PFSK-1 (cell line): ENCODE results near the gene IGF1R.

ENCODE experiments used
- POLR2AphosphoS5 ChIP-seq: IDR thresholded peaks from 2 replicates; pipeline ENCODE4 v1.6.1; 2012; ENCODE audit warnings: low read depth, mild to moderate bottlenecking, control low read depth, low read length, moderate library complexity
- SIN3A ChIP-seq: IDR thresholded peaks from 2 replicates; pipeline ENCODE4 v1.6.1; 2012; ENCODE audit warnings: mild to moderate bottlenecking, low read length, moderate library complexity, borderline replicate concordance; ENCODE audit not compliant: insufficient read depth
- TAF1 ChIP-seq: IDR thresholded peaks from 2 replicates; pipeline ENCODE4 v1.6.1; 2012; ENCODE audit warnings: low read length, control low read depth, borderline replicate concordance; ENCODE audit not compliant: insufficient read depth
- TF ChIP-seq, protein P1 (sequence below), 2 experiments: IDR thresholded peaks; 2 replicates each; pipeline versions ENCODE4 v1.6.1 to v1.8.0; 2011 to 2012; ENCODE audit warnings: low read depth in 2 of 2, low read length in 2 of 2, control low read depth in 1 of 2, inconsistent platforms in 1 of 2, mild to moderate bottlenecking in 1 of 2, moderate library complexity in 1 of 2; ENCODE audit not compliant: insufficient read depth in 1 of 2

DNA sequence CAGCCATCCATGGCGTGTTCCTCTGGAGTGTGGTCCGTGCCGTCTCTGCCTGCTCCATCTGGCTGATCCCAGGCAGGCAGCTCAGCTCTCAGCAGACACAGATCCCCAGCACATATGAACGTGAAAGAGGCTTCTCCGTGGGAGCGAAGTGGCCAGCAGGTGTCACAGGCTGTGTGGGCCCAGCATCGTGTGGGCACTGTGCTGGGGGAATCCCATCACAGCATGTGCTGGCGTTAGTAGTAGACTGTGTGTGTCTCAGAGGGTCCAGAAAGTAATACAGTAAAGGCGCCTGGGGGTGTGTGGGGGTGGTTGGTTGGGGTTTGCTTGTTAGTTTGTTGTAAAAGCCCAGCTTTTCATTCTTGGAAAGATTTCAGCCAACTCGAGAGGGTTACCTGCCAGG lies 147.6 kb downstream of the IGF1R start:
- no peak for TF ChIP-seq POLR2AphosphoS5
- TF ChIP-seq TAF1 = no peak
- TF ChIP-seq, protein P1, sequence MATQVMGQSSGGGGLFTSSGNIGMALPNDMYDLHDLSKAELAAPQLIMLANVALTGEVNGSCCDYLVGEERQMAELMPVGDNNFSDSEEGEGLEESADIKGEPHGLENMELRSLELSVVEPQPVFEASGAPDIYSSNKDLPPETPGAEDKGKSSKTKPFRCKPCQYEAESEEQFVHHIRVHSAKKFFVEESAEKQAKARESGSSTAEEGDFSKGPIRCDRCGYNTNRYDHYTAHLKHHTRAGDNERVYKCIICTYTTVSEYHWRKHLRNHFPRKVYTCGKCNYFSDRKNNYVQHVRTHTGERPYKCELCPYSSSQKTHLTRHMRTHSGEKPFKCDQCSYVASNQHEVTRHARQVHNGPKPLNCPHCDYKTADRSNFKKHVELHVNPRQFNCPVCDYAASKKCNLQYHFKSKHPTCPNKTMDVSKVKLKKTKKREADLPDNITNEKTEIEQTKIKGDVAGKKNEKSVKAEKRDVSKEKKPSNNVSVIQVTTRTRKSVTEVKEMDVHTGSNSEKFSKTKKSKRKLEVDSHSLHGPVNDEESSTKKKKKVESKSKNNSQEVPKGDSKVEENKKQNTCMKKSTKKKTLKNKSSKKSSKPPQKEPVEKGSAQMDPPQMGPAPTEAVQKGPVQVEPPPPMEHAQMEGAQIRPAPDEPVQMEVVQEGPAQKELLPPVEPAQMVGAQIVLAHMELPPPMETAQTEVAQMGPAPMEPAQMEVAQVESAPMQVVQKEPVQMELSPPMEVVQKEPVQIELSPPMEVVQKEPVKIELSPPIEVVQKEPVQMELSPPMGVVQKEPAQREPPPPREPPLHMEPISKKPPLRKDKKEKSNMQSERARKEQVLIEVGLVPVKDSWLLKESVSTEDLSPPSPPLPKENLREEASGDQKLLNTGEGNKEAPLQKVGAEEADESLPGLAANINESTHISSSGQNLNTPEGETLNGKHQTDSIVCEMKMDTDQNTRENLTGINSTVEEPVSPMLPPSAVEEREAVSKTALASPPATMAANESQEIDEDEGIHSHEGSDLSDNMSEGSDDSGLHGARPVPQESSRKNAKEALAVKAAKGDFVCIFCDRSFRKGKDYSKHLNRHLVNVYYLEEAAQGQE (IDR thresholded peaks at IDR 0.05; ENCODE audit: insufficient read depth in 1 of 2, low read depth in 2 of 2, low read length in 2 of 2) = no peak
- TF ChIP-seq SIN3A = no peak
